HUES48 (cell line): ENCODE measurements around the gene TFPI.
"Not testable (repeated sequence)": the region's sequence is repeated elsewhere in the genome, so short reads cannot be mapped to it uniquely, and the experiment has no call there.

ENCODE experiments used
- H3K27ac ChIP-seq: one replicate; pipeline ENCODE4 v1.7.0; 2013; ENCODE audit warnings: low read depth, low read length, inconsistent platforms
- H3K27me3 ChIP-seq: 2 replicates; pipeline ENCODE4 v1.6.1; 2013; ENCODE audit warnings: mild to moderate bottlenecking, low read length; ENCODE audit not compliant: control insufficient read depth, insufficient read depth
- H3K36me3 ChIP-seq: 2 replicates; pipeline ENCODE4 v1.6.1; 2013; ENCODE audit warnings: low read length; ENCODE audit not compliant: control insufficient read depth, insufficient read depth
- H3K4me1 ChIP-seq: 2 replicates; pipeline ENCODE4 v1.6.1; 2013; ENCODE audit warnings: mild to moderate bottlenecking, low read length; ENCODE audit not compliant: control insufficient read depth, insufficient read depth
- H3K4me3 ChIP-seq: 2 replicates; pipeline ENCODE4 v1.5.1; 2013; ENCODE audit warnings: mild to moderate bottlenecking, low read depth, low read length
- H3K9ac ChIP-seq: 2 replicates; pipeline ENCODE4 v1.6.1; 2013; ENCODE audit warnings: mild to moderate bottlenecking, low read depth, low read length, moderate library complexity
- H3K9me3 ChIP-seq: 2 replicates; pipeline ENCODE4 v1.6.1; 2013; ENCODE audit warnings: low read length; ENCODE audit not compliant: control insufficient read depth, insufficient read depth

Gene TFPI

GRCh38 chr2:187513460-187514234, 40.6 kb downstream of the TFPI start:
- not testable (repeated sequence) for H3K9ac ChIP-seq, H3K9me3 ChIP-seq, H3K27me3 ChIP-seq, H3K4me3 ChIP-seq, H3K27ac ChIP-seq, H3K36me3 ChIP-seq
- peaks cover 27% of the 10 kb centered on the region for H3K4me1 ChIP-seq

GRCh38 chr2:187511356-187512315, 42.6 kb downstream of the TFPI start:
- Histone ChIP-seq H3K4me3 (peak overlapping the region; percentile 27; the same call in 1 of the 2 replicates), H3K27ac (peak overlapping the region; percentile 80), H3K36me3 (no peaks in the 10 kb centered on the region), H3K27me3 (no peaks in the 10 kb centered on the region), H3K9ac (no peak overlapping the region), H3K9me3 (no peaks in the 10 kb centered on the region), H3K4me1 (peaks cover 27% of the 10 kb centered on the region)

DNA sequence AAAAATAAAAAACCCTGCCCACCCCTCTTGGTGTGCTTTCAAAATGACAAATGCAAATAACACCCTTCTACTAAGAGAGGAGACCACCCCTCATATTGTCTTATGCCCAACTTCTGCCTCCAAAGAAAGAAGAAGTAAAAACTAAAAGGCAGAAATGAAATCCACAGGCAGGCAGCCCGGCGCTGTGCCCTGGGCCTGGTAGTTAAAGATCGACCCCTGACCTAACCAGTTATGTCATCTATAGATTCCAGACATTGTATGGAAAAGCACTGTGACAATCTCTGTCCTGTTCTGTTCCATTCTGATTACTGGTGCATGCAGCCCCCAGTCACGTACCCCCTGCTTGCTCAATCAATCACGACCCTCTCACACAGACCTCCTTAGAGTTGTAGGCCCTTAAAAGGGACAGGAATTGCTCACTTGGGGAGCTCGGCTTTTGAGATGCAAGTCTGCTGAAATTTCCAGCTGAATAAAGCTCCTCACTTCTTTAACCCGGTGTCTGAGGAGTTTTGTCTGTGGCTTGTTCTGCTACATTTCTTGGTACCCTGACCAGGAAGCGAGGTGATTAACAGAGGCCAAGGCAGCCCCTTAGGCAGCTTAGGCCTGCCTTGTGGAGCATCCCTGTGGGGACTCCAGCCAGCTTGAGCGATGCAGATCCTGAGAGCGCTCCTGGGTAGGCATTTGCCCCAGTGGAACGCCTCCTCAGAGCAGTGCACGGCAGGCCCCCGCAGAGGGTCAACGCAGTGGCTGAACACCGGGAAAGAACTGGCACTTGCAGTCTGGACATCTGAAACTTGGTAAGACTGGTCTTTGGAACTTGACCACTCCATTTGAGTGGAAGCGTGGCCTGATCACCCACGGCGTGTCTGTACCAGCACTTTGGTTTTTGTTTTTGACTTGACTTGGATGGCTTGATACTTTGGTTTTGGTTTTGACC, 43.5 kb downstream of the TFPI start:
- H3K27me3 ChIP-seq, H3K9me3 ChIP-seq, H3K9ac ChIP-seq, H3K36me3 ChIP-seq: not testable (repeated sequence)
- Histone ChIP-seq H3K4me3 (peak overlapping the region; percentile 27; the same call in 1 of the 2 replicates), H3K27ac (peak overlapping the region; percentile 80), H3K4me1 (peaks cover 27% of the 10 kb centered on the region)

DNA sequence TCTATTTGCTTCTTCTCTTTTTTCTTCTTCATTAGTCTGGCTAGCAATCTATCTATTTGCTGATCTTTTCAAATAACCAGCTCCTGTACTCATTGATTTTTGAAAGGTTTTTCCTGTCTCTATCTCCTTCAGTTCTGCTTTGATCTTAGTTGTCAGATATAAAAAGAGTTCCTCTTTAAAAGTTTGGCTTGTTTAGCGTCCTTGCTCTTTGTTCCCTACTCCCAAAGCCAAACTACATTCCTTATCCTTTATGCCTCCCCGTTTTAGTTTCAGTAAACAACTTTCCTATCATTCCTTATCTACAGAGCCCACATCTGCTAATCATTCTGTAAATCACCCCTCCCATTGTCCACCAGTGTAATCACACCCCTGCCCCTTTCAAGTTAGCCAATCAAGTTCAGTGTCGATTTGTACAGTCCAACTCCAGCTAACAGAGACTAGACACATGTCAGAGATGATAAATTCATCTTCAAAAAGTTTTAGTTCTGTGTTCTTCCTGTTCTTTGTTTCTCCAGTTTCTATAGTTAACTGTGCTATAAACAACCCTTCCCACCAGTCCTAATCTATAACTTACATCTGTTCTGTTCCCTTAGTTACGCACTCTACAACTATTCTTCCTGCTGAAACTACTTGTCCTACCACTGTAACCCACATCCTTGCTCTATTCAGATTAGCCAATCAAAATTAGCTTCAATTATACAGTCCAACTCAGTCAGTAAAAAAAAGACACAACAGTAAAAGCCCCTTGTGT, 44.4 kb downstream of the TFPI start:
- Histone ChIP-seq H3K4me3 (no peak overlapping the region), H3K27ac (no peak overlapping the region), H3K27me3 (no peaks in the 10 kb centered on the region), H3K4me1 (peaks cover 27% of the 10 kb centered on the region), H3K36me3 (no peaks in the 10 kb centered on the region), H3K9me3 (no peaks in the 10 kb centered on the region), H3K9ac (no peak overlapping the region)

GRCh38 chr2:187506416-187506815, 47.8 kb downstream of the TFPI start:
- Histone ChIP-seq H3K4me3 (no peak overlapping the region), H3K9ac (no peak overlapping the region), H3K27me3 (no peaks in the 10 kb centered on the region), H3K4me1 (peaks cover 37% of the 10 kb centered on the region), H3K9me3 (no peaks in the 10 kb centered on the region), H3K27ac (no peak overlapping the region), H3K36me3 (no peaks in the 10 kb centered on the region)

- no peak overlapping the region for H3K4me3 ChIP-seq
These were observed 49.1 kb downstream of the TFPI start for GRCh38 chr2:187505065-187505672.

GRCh38 chr2:187504312-187504921, 49.8 kb downstream of the TFPI start:
- H3K9ac ChIP-seq, result no peak overlapping the region
- H3K4me1 ChIP-seq, result peaks cover 29% of the 10 kb centered on the region
- H3K27ac ChIP-seq, result no peak overlapping the region
- no peaks in the 10 kb centered on the region for H3K27me3 ChIP-seq
- no peaks in the 10 kb centered on the region for H3K9me3 ChIP-seq
- no peak overlapping the region; the same call in 1 of the 2 replicates for H3K4me3 ChIP-seq
- H3K36me3 ChIP-seq, result no peaks in the 10 kb centered on the region

More at GRCh38 chr2:187505065-187505672, 49.1 kb downstream of the TFPI start:
- H3K9ac ChIP-seq, result no peak overlapping the region
- no peak overlapping the region for H3K27ac ChIP-seq
- no peaks in the 10 kb centered on the region for H3K9me3 ChIP-seq
- H3K4me1 ChIP-seq, result peaks cover 33% of the 10 kb centered on the region
- H3K36me3 ChIP-seq, result no peaks in the 10 kb centered on the region
- H3K27me3 ChIP-seq, result no peaks in the 10 kb centered on the region

DNA sequence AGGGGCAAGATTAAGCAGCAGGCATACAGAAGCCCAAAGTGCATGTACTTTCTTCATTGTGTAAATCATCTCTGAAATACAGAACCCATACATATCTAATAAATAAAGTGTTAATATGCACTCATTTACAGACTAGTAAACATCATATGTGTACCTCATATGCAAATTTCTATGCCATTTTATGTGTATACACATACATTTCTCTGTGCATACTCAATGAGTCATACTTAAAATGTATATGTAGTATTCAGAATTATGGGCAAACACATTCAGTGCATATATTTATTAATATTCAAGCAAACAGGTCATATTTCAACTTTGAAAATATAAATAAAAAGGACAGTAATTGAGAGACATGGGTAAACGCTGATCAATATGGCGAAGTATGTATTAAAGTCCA, 50.5 kb downstream of the TFPI start:
- Histone ChIP-seq H3K27ac (no peak overlapping the region), H3K36me3 (no peaks in the 10 kb centered on the region), H3K27me3 (no peaks in the 10 kb centered on the region), H3K4me3 (no peak overlapping the region), H3K9ac (no peak overlapping the region), H3K9me3 (no peaks in the 10 kb centered on the region), H3K4me1 (peaks cover 29% of the 10 kb centered on the region)

DNA sequence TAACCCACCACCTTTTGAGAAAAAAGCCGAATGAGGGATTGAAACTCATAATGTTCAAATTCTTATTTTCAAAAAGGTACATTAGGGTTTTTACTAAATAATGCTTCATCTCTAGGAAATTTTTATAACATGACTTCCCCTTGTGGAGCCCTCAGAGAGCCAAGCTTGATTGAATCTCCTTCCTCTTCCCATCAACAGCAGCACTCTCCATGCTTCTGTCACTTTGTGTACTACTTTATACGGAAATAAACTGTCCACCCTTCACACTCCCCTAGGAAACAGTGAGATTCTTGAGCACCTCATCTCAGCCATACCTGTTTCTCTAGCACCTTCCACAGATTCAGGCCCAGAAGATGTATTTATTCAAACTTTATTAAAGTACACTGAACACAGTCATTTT, 51.8 kb downstream of the TFPI start:
- H3K27me3 ChIP-seq, result no peaks in the 10 kb centered on the region
- no peak overlapping the region for H3K9ac ChIP-seq
- no peak overlapping the region for H3K27ac ChIP-seq
- no peaks in the 10 kb centered on the region for H3K36me3 ChIP-seq
- H3K4me3 ChIP-seq, result no peak overlapping the region
- peaks cover 29% of the 10 kb centered on the region for H3K4me1 ChIP-seq
- no peaks in the 10 kb centered on the region for H3K9me3 ChIP-seq
